Mesenchymal stem cell (in vitro differentiated cells and primary cell): ENCODE results near the gene IMPA2.
"Not testable (repeated sequence)": the region's sequence is repeated elsewhere in the genome, so short reads cannot be mapped to it uniquely, and the experiment has no call there.

Source experiments
- DNase-seq: peaks from one replicate; pipeline ENCODE4 v3.0.0-alpha.2; 2013
- H2AFZ ChIP-seq: one replicate; pipeline ENCODE4 v1.6.1; 2013; ENCODE audit warnings: low read depth, mild to moderate bottlenecking, control low read depth, inconsistent platforms, low read length, moderate library complexity
- H2AK5ac ChIP-seq: 2 replicates; pipeline ENCODE4 v1.6.1; 2013; ENCODE audit warnings: low read length, moderate library complexity, mild to moderate bottlenecking, inconsistent platforms; ENCODE audit not compliant: severe bottlenecking
- H2BK120ac ChIP-seq: one replicate; pipeline ENCODE4 v1.6.1; 2013; ENCODE audit warnings: low read depth, mild to moderate bottlenecking, inconsistent platforms, low read length, moderate library complexity
- H2BK12ac ChIP-seq, 2 experiments: one replicate each; pipeline ENCODE4 v1.6.1; 2013; ENCODE audit warnings: inconsistent platforms in 2 of 2, low read length in 2 of 2, mild to moderate bottlenecking in 2 of 2, moderate library complexity in 2 of 2, control low read depth in 1 of 2
- H2BK15ac ChIP-seq: one replicate; pipeline ENCODE4 v1.6.1; 2013; ENCODE audit warnings: mild to moderate bottlenecking, low read depth, inconsistent platforms; ENCODE audit not compliant: poor library complexity, severe bottlenecking
- H2BK5ac ChIP-seq: 2 replicates; pipeline ENCODE4 v1.6.1; 2013; ENCODE audit warnings: low read depth, mild to moderate bottlenecking, low read length, control low read depth, inconsistent platforms; ENCODE audit not compliant: poor library complexity, severe bottlenecking
- H3K14ac ChIP-seq, 2 experiments: one replicate each; pipeline ENCODE4 v1.6.1; 2013; ENCODE audit warnings: inconsistent platforms in 2 of 2, low read length in 2 of 2, control low read depth in 1 of 2, mild to moderate bottlenecking in 1 of 2, moderate library complexity in 1 of 2
- H3K18ac ChIP-seq, 2 experiments: one replicate each; pipeline ENCODE4 v1.6.1; 2013; ENCODE audit warnings: inconsistent platforms in 2 of 2, low read length in 2 of 2, control low read depth in 1 of 2, low read depth in 1 of 2, mild to moderate bottlenecking in 1 of 2
- H3K23ac ChIP-seq, 2 experiments: one replicate each; pipeline ENCODE4 v1.6.1; 2013; ENCODE audit warnings: inconsistent platforms in 2 of 2, low read length in 2 of 2, mild to moderate bottlenecking in 2 of 2, moderate library complexity in 2 of 2, control low read depth in 1 of 2
- H3K27ac ChIP-seq: 2 replicates; pipeline ENCODE4 v1.5.1; 2013; ENCODE audit warnings: mild to moderate bottlenecking, moderate library complexity, low read length, control low read depth, inconsistent platforms; ENCODE audit not compliant: poor library complexity, severe bottlenecking
- H3K27me3 ChIP-seq, 2 experiments: 2 replicates each; pipeline versions ENCODE4 v1.6.1 to v1.7.0; 2013; ENCODE audit warnings: low read length in 2 of 2, mild to moderate bottlenecking in 2 of 2, moderate library complexity in 2 of 2, control low read depth in 1 of 2, inconsistent platforms in 1 of 2; ENCODE audit not compliant: control insufficient read depth in 1 of 2, insufficient read depth in 1 of 2
- H3K36me3 ChIP-seq, 2 experiments: 2 replicates each; pipeline versions ENCODE4 v1.6.1 to v1.7.0; 2013; ENCODE audit warnings: low read length in 2 of 2, control low read depth in 1 of 2, inconsistent platforms in 1 of 2, low read depth in 1 of 2, mild to moderate bottlenecking in 1 of 2; ENCODE audit not compliant: insufficient read depth in 2 of 2, control insufficient read depth in 1 of 2
- H3K4ac ChIP-seq, 2 experiments: one replicate each; pipeline ENCODE4 v1.6.1; 2013; ENCODE audit warnings: inconsistent platforms in 2 of 2, low read length in 2 of 2, mild to moderate bottlenecking in 2 of 2, moderate library complexity in 2 of 2, control low read depth in 1 of 2, low read depth in 1 of 2
- H3K4me1 ChIP-seq: 2 replicates; pipeline ENCODE4 v1.6.1; 2013; ENCODE audit warnings: low read depth, low read length, control low read depth; ENCODE audit not compliant: control insufficient read depth, insufficient read depth
- H3K4me2 ChIP-seq: 2 replicates; pipeline ENCODE4 v1.6.1; 2013; ENCODE audit warnings: low read length, mild to moderate bottlenecking, inconsistent platforms; ENCODE audit not compliant: poor library complexity, severe bottlenecking
- H3K4me3 ChIP-seq, 2 experiments: 2 replicates each; pipeline versions ENCODE4 v1.5.1 to v1.7.0; 2013; ENCODE audit warnings: low read length in 2 of 2, mild to moderate bottlenecking in 2 of 2, control low read depth in 1 of 2, low read depth in 1 of 2; ENCODE audit not compliant: insufficient read depth in 1 of 2
- H3K79me1 ChIP-seq: replicated peaks from 2 replicates; pipeline ENCODE4 v1.6.1; 2013; ENCODE audit warnings: mild to moderate bottlenecking, control low read depth, low read length, inconsistent platforms; ENCODE audit not compliant: poor library complexity, severe bottlenecking
- H3K9ac ChIP-seq: 2 replicates; pipeline ENCODE4 v1.7.0; 2013; ENCODE audit warnings: mild to moderate bottlenecking, low read length, moderate library complexity
- H3K9me3 ChIP-seq: 2 replicates; pipeline ENCODE4 v1.7.0; 2013; ENCODE audit warnings: mild to moderate bottlenecking, low read length; ENCODE audit not compliant: control insufficient read depth
- H4K8ac ChIP-seq: one replicate; pipeline ENCODE4 v1.6.1; 2013; ENCODE audit warnings: inconsistent platforms, mild to moderate bottlenecking, low read length, moderate library complexity
- H4K91ac ChIP-seq: one replicate; pipeline ENCODE4 v1.6.1; 2013; ENCODE audit warnings: mild to moderate bottlenecking, low read length, inconsistent platforms
- WGBS: methylation state at CpG from one replicate; pipeline ENCODE4 v1.1.7; 2013; ENCODE audit warnings: mixed read lengths; 5-methylcytosine and 5-hydroxymethylcytosine counted together

Gene IMPA2

GRCh38 chr18:11943551-11943950, 37.8 kb upstream of the IMPA2 start:
- WGBS = 98% methylated on average over 6 of the region's 6 CpGs

GRCh38 chr18:11944252-11944651, 37.1 kb upstream of the IMPA2 start:
- no peak overlapping the region for H2BK5ac ChIP-seq
- no peak overlapping the region for H3K18ac ChIP-seq
- H4K8ac ChIP-seq = no peak overlapping the region
- H3K23ac ChIP-seq = no peak overlapping the region
- H3K79me1 ChIP-seq = no peaks in the 10 kb centered on the region
- no peak overlapping the region for H4K91ac ChIP-seq
- H2BK12ac ChIP-seq = no peak overlapping the region
- 88% methylated on average over 3 of the region's 4 CpGs for WGBS
- peaks cover 14% of the 10 kb centered on the region for H3K4me1 ChIP-seq
- H2BK15ac ChIP-seq = no peak overlapping the region
- H3K4me3 ChIP-seq = no peak overlapping the region
- H2BK120ac ChIP-seq = no peak overlapping the region
- no peak overlapping the region for H2AK5ac ChIP-seq
- H3K9ac ChIP-seq = no peak overlapping the region
- H3K27ac ChIP-seq = no peak overlapping the region
- H3K36me3 ChIP-seq = no peaks in the 10 kb centered on the region
- H3K14ac ChIP-seq = no peak overlapping the region
- no peak for DNase-seq
- no peak overlapping the region for H3K4ac ChIP-seq
- H3K27me3 ChIP-seq = no peaks in the 10 kb centered on the region
- no peaks in the 10 kb centered on the region for H3K9me3 ChIP-seq
- H3K4me2 ChIP-seq = no peak overlapping the region
- H2AFZ ChIP-seq = no peak overlapping the region

More at GRCh38 chr18:11943551-11943950, 37.8 kb upstream of the IMPA2 start:
- Histone ChIP-seq H2AFZ (no peak overlapping the region), H3K18ac (no peak overlapping the region), H3K9ac (no peak overlapping the region), H2BK120ac (no peak overlapping the region), H3K14ac (peak overlapping the region in 1 of 2 experiments; percentile 28), H3K4me2 (no peak overlapping the region), H3K79me1 (no peaks in the 10 kb centered on the region), H4K91ac (no peak overlapping the region), H2AK5ac (peak overlapping the region; percentile 40), H3K4me1 (peaks cover 12% of the 10 kb centered on the region), H3K23ac (peak overlapping the region in 1 of 2 experiments; percentile 40), H3K9me3 (no peaks in the 10 kb centered on the region), H3K27me3 (no peaks in the 10 kb centered on the region), H3K36me3 (no peaks in the 10 kb centered on the region), H4K8ac (no peak overlapping the region), H2BK5ac (no peak overlapping the region), H2BK12ac (peak overlapping the region in 1 of 2 experiments; percentile 18), H3K4me3 (no peak overlapping the region), H3K4ac (no peak overlapping the region), H3K27ac (no peak overlapping the region), H2BK15ac (no peak overlapping the region)
- DNase-seq = no peak

- WGBS = over 99% methylated on average over 5 of the region's 5 CpGs
- H3K27me3 ChIP-seq = no peaks in the 10 kb centered on the region
- DNase-seq = no peak
Observed at GRCh38 chr18:11944786-11945185, 36.5 kb upstream of the IMPA2 start.

GRCh38 chr18:11945834-11946659, 35.3 kb upstream of the IMPA2 start:
- DNase-seq = peak; percentile 70
- H2BK120ac ChIP-seq, H3K4ac ChIP-seq, H3K27me3 ChIP-seq, H3K14ac ChIP-seq, H2BK5ac ChIP-seq, H2AFZ ChIP-seq, H3K9me3 ChIP-seq, H4K8ac ChIP-seq, H3K36me3 ChIP-seq, H2AK5ac ChIP-seq, H2BK15ac ChIP-seq, H4K91ac ChIP-seq, H3K4me2 ChIP-seq, H3K23ac ChIP-seq, H3K79me1 ChIP-seq: not testable (repeated sequence)
- Histone ChIP-seq H3K4me3 (peak overlapping the region in 1 of 2 experiments; percentile 72), H3K4me1 (peaks cover 15% of the 10 kb centered on the region), H3K9ac (peak overlapping the region; percentile 94), H3K27ac (peak overlapping the region; percentile 70), H3K18ac (peak overlapping the region in 1 of 2 experiments; percentile 48), H2BK12ac (peak overlapping the region; percentile 62 to 88)
- WGBS = 77% methylated on average over 17 of the region's 22 CpGs

More at GRCh38 chr18:11944786-11945185, 36.5 kb upstream of the IMPA2 start:
- H3K4me3 ChIP-seq = no peak overlapping the region
- peak overlapping the region; percentile 71 for H2AK5ac ChIP-seq
- no peak overlapping the region for H3K4ac ChIP-seq
- no peak overlapping the region for H4K91ac ChIP-seq
- no peak overlapping the region for H3K4me2 ChIP-seq
- H3K79me1 ChIP-seq = no peaks in the 10 kb centered on the region
- no peaks in the 10 kb centered on the region for H3K36me3 ChIP-seq
- no peak overlapping the region for H2BK12ac ChIP-seq
- H3K9me3 ChIP-seq = no peaks in the 10 kb centered on the region
- peaks cover 15% of the 10 kb centered on the region for H3K4me1 ChIP-seq
- H3K9ac ChIP-seq = no peak overlapping the region
- H4K8ac ChIP-seq = no peak overlapping the region
- H2AFZ ChIP-seq = no peak overlapping the region
- no peak overlapping the region for H3K14ac ChIP-seq
- H3K27ac ChIP-seq = no peak overlapping the region
- no peak overlapping the region for H2BK5ac ChIP-seq
- no peak overlapping the region for H2BK120ac ChIP-seq
- H3K18ac ChIP-seq = peak overlapping the region in 1 of 2 experiments; percentile 2
- H3K23ac ChIP-seq = no peak overlapping the region
- H2BK15ac ChIP-seq = no peak overlapping the region
